Cardiac muscle cell (in vitro differentiated cells and primary cell): ENCODE measurements around the gene CFAP54. TPM values are rescaled to one million over a fixed set of nuclear protein-coding genes. Genes with fewer than 3 reads are reported as not detected.
A peak's percentile ranks its signal among the peaks of the same experiment; 100 is the strongest.

Experiments
- DNase-seq, 2 donors: peaks; one replicate each; pipeline versions ENCODE4 v3.0.0 to v3.0.0-alpha.2; 2010 to 2017; ENCODE audit warnings: low read depth in 1 of 2, low spot score in 1 of 2
- H3K27ac ChIP-seq: fragments of 200-600 bp; sonication (generic); 2 replicates; pipeline ENCODE4 v1.5.1; 2016
- H3K27me3 ChIP-seq: fragments of 200-600 bp; sonication (generic); 2 replicates; pipeline ENCODE4 v1.6.0; 2016; ENCODE audit warnings: control low read depth
- H3K36me3 ChIP-seq: fragments of 200-600 bp; sonication (generic); 2 replicates; pipeline ENCODE4 v1.5.1; 2016; ENCODE audit warnings: control low read depth
- H3K4me1 ChIP-seq: fragments of 200-600 bp; sonication (generic); 2 replicates; pipeline ENCODE4 v1.8.1; 2017; ENCODE audit warnings: low read depth, mild to moderate bottlenecking, mixed run types
- H3K4me3 ChIP-seq: fragments of 200-600 bp; sonication (generic); 2 replicates; pipeline ENCODE4 v1.5.1; 2016; ENCODE audit warnings: mild to moderate bottlenecking
- H3K9me3 ChIP-seq: fragments of 200-600 bp; sonication (generic); 2 replicates; pipeline ENCODE4 v1.5.1; 2017; ENCODE audit warnings: low read depth, mild to moderate bottlenecking, control low read depth
- polyA plus RNA-seq: library from polyadenylated mRNA; unstranded; fragments of >200 nt; fragmentation: Nextera tagmentation; extraction: Ambion mirVana; gene quantifications from 2 replicates; pipeline ENCODE4 v1.2.1, GENCODE V29; 2016
- total RNA-seq: library from RNA; depleted of rRNA; stranded (reverse); fragments of >200 nt; gene quantifications from 2 replicates; pipeline ENCODE4 v1.2.3, GENCODE V29; 2016
- TF ChIP-seq, protein P1 (sequence below): IDR thresholded peaks from 2 replicates; pipeline ENCODE4 v1.5.1; 2012; ENCODE audit warnings: low read depth, mild to moderate bottlenecking, low read length

CFAP54 gene
- total and polyA plus RNA-seq, 2 experiments from 2014 or later: 0.86 to 2.0 TPM

DNA sequence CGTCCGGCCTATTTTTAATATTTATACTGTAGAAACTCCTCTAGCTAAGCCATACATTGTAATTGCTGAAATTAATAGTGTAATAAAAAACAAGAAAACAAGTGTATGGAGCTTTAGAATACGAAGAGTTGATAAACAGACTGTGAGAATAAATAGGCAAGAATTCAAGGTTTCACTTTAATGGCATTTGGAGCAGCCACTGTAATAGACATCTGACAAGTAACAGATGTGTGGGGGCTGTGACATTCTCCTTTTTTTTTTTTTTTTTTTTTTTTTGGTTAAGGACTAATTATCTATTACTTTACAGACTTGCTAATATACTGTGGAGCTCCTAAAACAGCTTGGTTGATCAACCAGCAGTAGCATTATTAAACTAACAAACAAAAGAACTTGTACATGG is 42.1 kb upstream of the CFAP54 start:
- H3K27ac ChIP-seq: no peak overlapping the region

GRCh38 chr12:96448300-96448699 is 41.1 kb upstream of the CFAP54 start:
- DNase-seq: peak in 1 of 2 donors; percentile 38
- Histone ChIP-seq H3K9me3 (no peaks in the 10 kb centered on the region), H3K4me3 (no peak overlapping the region), H3K27ac (no peak overlapping the region), H3K4me1 (no peaks in the 10 kb centered on the region), H3K27me3 (no peaks in the 10 kb centered on the region), H3K36me3 (no peaks in the 10 kb centered on the region)
- TF ChIP-seq, protein P1, sequence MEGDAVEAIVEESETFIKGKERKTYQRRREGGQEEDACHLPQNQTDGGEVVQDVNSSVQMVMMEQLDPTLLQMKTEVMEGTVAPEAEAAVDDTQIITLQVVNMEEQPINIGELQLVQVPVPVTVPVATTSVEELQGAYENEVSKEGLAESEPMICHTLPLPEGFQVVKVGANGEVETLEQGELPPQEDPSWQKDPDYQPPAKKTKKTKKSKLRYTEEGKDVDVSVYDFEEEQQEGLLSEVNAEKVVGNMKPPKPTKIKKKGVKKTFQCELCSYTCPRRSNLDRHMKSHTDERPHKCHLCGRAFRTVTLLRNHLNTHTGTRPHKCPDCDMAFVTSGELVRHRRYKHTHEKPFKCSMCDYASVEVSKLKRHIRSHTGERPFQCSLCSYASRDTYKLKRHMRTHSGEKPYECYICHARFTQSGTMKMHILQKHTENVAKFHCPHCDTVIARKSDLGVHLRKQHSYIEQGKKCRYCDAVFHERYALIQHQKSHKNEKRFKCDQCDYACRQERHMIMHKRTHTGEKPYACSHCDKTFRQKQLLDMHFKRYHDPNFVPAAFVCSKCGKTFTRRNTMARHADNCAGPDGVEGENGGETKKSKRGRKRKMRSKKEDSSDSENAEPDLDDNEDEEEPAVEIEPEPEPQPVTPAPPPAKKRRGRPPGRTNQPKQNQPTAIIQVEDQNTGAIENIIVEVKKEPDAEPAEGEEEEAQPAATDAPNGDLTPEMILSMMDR: no peak

More for the DNA sequence above, 42.1 kb upstream of the CFAP54 start:
- no peaks in the 10 kb centered on the region for H3K36me3 ChIP-seq
- TF ChIP-seq, protein P1: no peak
- H3K4me3 ChIP-seq: no peak overlapping the region
- DNase-seq: no peak
- H3K9me3 ChIP-seq: no peaks in the 10 kb centered on the region
- H3K27me3 ChIP-seq: no peaks in the 10 kb centered on the region
- no peaks in the 10 kb centered on the region for H3K4me1 ChIP-seq

DNA sequence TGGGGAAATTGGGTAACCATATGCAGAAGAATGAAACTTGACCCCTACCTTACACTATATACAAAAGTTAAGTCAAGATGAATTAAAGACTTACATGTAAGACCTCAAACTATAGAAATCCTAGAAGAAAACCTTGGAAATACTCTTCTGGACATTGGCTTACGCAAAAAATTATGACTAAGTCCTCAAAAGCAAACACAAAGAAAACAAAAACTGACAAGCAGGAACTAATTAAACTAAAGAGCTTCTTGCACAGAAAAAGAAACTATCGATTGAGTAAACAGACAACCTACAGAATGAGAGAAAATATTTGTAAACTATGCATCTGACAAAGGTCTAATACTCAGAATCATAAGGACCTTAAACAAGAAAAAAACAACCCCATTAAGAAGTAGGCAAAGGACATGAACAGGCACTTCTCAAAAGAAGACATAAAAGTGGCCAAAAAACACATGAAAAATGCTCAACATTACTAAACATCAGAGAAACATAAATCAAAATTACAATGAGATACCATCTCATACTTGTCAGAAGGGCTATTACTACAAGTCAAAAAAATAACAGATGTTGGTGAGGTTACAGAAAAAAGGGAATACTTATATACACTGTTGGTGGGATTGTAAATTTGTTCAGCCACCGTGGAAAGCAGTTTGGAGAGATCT is 37.0 kb upstream of the CFAP54 start:
- TF ChIP-seq, protein P1: no peak
- no peaks in the 10 kb centered on the region for H3K4me1 ChIP-seq
- H3K36me3 ChIP-seq: no peaks in the 10 kb centered on the region
- H3K4me3 ChIP-seq: no peak overlapping the region
- DNase-seq: no peak
- no peak overlapping the region for H3K27ac ChIP-seq
- no peaks in the 10 kb centered on the region for H3K27me3 ChIP-seq
- no peaks in the 10 kb centered on the region for H3K9me3 ChIP-seq

GRCh38 chr12:96454396-96454795 is 35.0 kb upstream of the CFAP54 start:
- DNase-seq: no peak
- no peaks in the 10 kb centered on the region for H3K4me1 ChIP-seq
- H3K27me3 ChIP-seq: no peaks in the 10 kb centered on the region
- H3K36me3 ChIP-seq: no peaks in the 10 kb centered on the region
- TF ChIP-seq, protein P1: no peak
- no peak overlapping the region for H3K27ac ChIP-seq
- no peak overlapping the region for H3K4me3 ChIP-seq
- no peaks in the 10 kb centered on the region for H3K9me3 ChIP-seq

GRCh38 chr12:96456265-96456974 is 33.0 kb upstream of the CFAP54 start:
- Histone ChIP-seq H3K27me3 (no peaks in the 10 kb centered on the region), H3K36me3 (no peaks in the 10 kb centered on the region), H3K4me3 (no peak overlapping the region), H3K27ac (no peak overlapping the region), H3K4me1 (no peaks in the 10 kb centered on the region), H3K9me3 (no peaks in the 10 kb centered on the region)
- TF ChIP-seq, protein P1: no peak
- no peak for DNase-seq
